IMR-90 (cell line): ENCODE results near the gene GMCL1. TPM values are rescaled to one million over a fixed set of nuclear protein-coding genes. Genes with fewer than 3 reads are reported as not detected.

Source experiments
- ATAC-seq: fragments of 200-7000 bp; cut with Tn5 transposase; 2 replicates; pipeline ENCODE4 v1.9.1; 2020; ENCODE audit warnings: low read depth, mild to moderate bottlenecking, moderate library complexity
- BruUV-seq: library from RNA; stranded (reverse); fragments of 400-500 nt; replicated peaks from 2 replicates; lab custom pipeline; 2021; lab: Mats Ljungman, UMichigan
- CTCF ChIA-PET: fragments of 300-600 bp; formaldehyde crosslinking; extraction: SDS; loops from one replicate; lab custom pipeline; 2021; ENCODE audit warnings: antibody characterized with exemption; lab: Yijun Ruan, JAX
- POLR2A ChIA-PET: fragments of 300-600 bp; sonication (Branson Sonifier 250); formaldehyde crosslinking; loops from one replicate; lab custom pipeline; 2022; ENCODE audit warnings: antibody characterized with exemption; ENCODE audit not compliant: unreplicated experiment; lab: Charles Lee
- DNase-seq: peaks from one replicate; pipeline ENCODE4 v3.0.0; 2013
- H2AFZ ChIP-seq: replicated peaks from 2 replicates; pipeline ENCODE3; 2013; ENCODE audit warnings: low read length, mild to moderate bottlenecking; ENCODE audit not compliant: poor library complexity
- H2AK5ac ChIP-seq: 2 replicates; pipeline ENCODE4 v1.6.1; 2013; ENCODE audit warnings: low read depth, low read length, inconsistent platforms
- H2AK9ac ChIP-seq: replicated peaks from 2 replicates; pipeline ENCODE3; 2013; ENCODE audit warnings: mild to moderate bottlenecking, low read depth, low read length, moderate library complexity; ENCODE audit not compliant: poor library complexity
- H2BK120ac ChIP-seq: 2 replicates; pipeline ENCODE4 v1.6.1; 2013; ENCODE audit warnings: low read depth, low read length, inconsistent platforms
- H2BK15ac ChIP-seq: 3 replicates; pipeline ENCODE4 v1.6.1; 2013; ENCODE audit warnings: low read depth, low read length, inconsistent platforms
- H2BK20ac ChIP-seq: 2 replicates; pipeline ENCODE4 v1.6.1; 2013; ENCODE audit warnings: low read depth, mild to moderate bottlenecking, inconsistent platforms, low read length, moderate library complexity
- H2BK5ac ChIP-seq: 2 replicates; pipeline ENCODE4 v1.6.1; 2013; ENCODE audit warnings: mild to moderate bottlenecking, low read depth, low read length, inconsistent platforms; ENCODE audit not compliant: poor library complexity, severe bottlenecking
- H3K14ac ChIP-seq: replicated peaks from 2 replicates; pipeline ENCODE4 v1.6.1; 2013; ENCODE audit warnings: low read depth, low read length, inconsistent platforms
- H3K18ac ChIP-seq: 2 replicates; pipeline ENCODE4 v1.6.1; 2013; ENCODE audit warnings: low read depth, low read length, control low read depth
- H3K23ac ChIP-seq: 2 replicates; pipeline ENCODE4 v1.6.1; 2013; ENCODE audit warnings: low read depth, low read length, inconsistent platforms
- H3K27ac ChIP-seq: 2 replicates; pipeline ENCODE4 v1.5.1; 2013; ENCODE audit warnings: mild to moderate bottlenecking, control low read depth, low read length; ENCODE audit not compliant: insufficient read depth
- H3K27me3 ChIP-seq: 2 replicates; pipeline ENCODE4 v1.6.1; 2013; ENCODE audit warnings: low read length; ENCODE audit not compliant: control insufficient read depth, insufficient read depth
- H3K36me3 ChIP-seq: 2 replicates; pipeline ENCODE4 v1.6.1; 2013; ENCODE audit warnings: low read length, mixed read lengths; ENCODE audit not compliant: control insufficient read depth, insufficient read depth
- H3K4ac ChIP-seq: 2 replicates; pipeline ENCODE4 v1.6.1; 2013; ENCODE audit warnings: low read depth, low read length, inconsistent platforms
- H3K4me1 ChIP-seq: 2 replicates; pipeline ENCODE4 v1.6.1; 2013; ENCODE audit warnings: low read length, mixed read lengths; ENCODE audit not compliant: control insufficient read depth, insufficient read depth
- H3K4me2 ChIP-seq: 2 replicates; pipeline ENCODE4 v1.6.1; 2013; ENCODE audit warnings: low read depth, mild to moderate bottlenecking, control low read depth, low read length, moderate library complexity
- H3K4me3 ChIP-seq: 2 replicates; pipeline ENCODE4 v1.5.1; 2013; ENCODE audit warnings: low read depth, mild to moderate bottlenecking, control low read depth, low read length, moderate library complexity; ENCODE audit not compliant: insufficient read depth
- H3K56ac ChIP-seq: 2 replicates; pipeline ENCODE4 v1.6.1; 2013; ENCODE audit warnings: low read length, inconsistent platforms; ENCODE audit not compliant: insufficient read depth; ENCODE audit errors: extremely low read depth
- H3K79me1 ChIP-seq, 2 experiments: 2 replicates each; pipeline ENCODE4 v1.6.1; 2013; ENCODE audit warnings: low read length in 2 of 2, inconsistent platforms in 1 of 2, low read depth in 1 of 2
- H3K9ac ChIP-seq: 2 replicates; pipeline ENCODE4 v1.6.1; 2013; ENCODE audit warnings: low read depth, low read length, control low read depth
- H3K9me1 ChIP-seq: 2 replicates; pipeline ENCODE4 v1.6.1; 2013; ENCODE audit warnings: low read length, inconsistent platforms; ENCODE audit not compliant: insufficient read depth
- H3K9me3 ChIP-seq: 2 replicates; pipeline ENCODE4 v1.6.1; 2013; ENCODE audit warnings: low read length; ENCODE audit not compliant: control insufficient read depth, insufficient read depth
- H4K20me1 ChIP-seq: 2 replicates; pipeline ENCODE4 v1.6.1; 2013; ENCODE audit warnings: low read length, inconsistent platforms; ENCODE audit not compliant: insufficient read depth
- H4K5ac ChIP-seq: 2 replicates; pipeline ENCODE4 v1.6.1; 2013; ENCODE audit warnings: mild to moderate bottlenecking, low read depth, low read length, control low read depth
- H4K8ac ChIP-seq, 2 experiments: 2 replicates each; pipeline ENCODE4 v1.6.1; 2013; ENCODE audit warnings: low read depth in 2 of 2, low read length in 2 of 2, control low read depth in 1 of 2, inconsistent platforms in 1 of 2
- H4K91ac ChIP-seq: 2 replicates; pipeline ENCODE4 v1.6.1; 2013; ENCODE audit warnings: low read depth, low read length, inconsistent platforms; ENCODE audit not compliant: insufficient read depth
- BHLHE40 ChIP-seq: fragments of 150-350 bp; IDR thresholded peaks from 2 replicates; pipeline ENCODE4 v1.6.1; 2016; ENCODE audit warnings: mild to moderate bottlenecking, low read depth, low read length
- CEBPB ChIP-seq: IDR thresholded peaks from 2 replicates; pipeline ENCODE4 v1.6.1; 2012; ENCODE audit warnings: low read depth, low read length, improper control_type of control experiment
- CHD1 ChIP-seq: IDR thresholded peaks from 2 replicates; pipeline ENCODE4 v1.6.1; 2012; ENCODE audit warnings: low read depth, low read length, improper control_type of control experiment
- FOS ChIP-seq: fragments of 150-350 bp; IDR thresholded peaks from 2 replicates; pipeline ENCODE4 v1.6.1; 2016; ENCODE audit warnings: low read depth, low read length
- MAFK ChIP-seq: IDR thresholded peaks from 2 replicates; pipeline ENCODE4 v1.6.1; 2012; ENCODE audit warnings: low read depth, low read length, improper control_type of control experiment
- MAZ ChIP-seq: IDR thresholded peaks from 2 replicates; pipeline ENCODE4 v1.6.1; 2012; ENCODE audit warnings: low read depth, mild to moderate bottlenecking, low read length, improper control_type of control experiment, moderate library complexity, borderline replicate concordance
- MXI1 ChIP-seq: IDR thresholded peaks from 2 replicates; pipeline ENCODE4 v1.6.1; 2012; ENCODE audit warnings: low read depth, mild to moderate bottlenecking, low read length, moderate library complexity, borderline replicate concordance
- NFE2L2 ChIP-seq: fragments of 150-350 bp; IDR thresholded peaks from 2 replicates; pipeline ENCODE4 v1.6.1; 2016; ENCODE audit warnings: low read depth, mild to moderate bottlenecking, low read length
- POLR2A ChIP-seq: IDR thresholded peaks from 2 replicates; pipeline ENCODE4 v1.6.1; 2012; ENCODE audit warnings: mild to moderate bottlenecking, low read depth, low read length
- RAD21 ChIP-seq: IDR thresholded peaks from 2 replicates; pipeline ENCODE4 v1.6.1; 2012; ENCODE audit warnings: low read length, improper control_type of control experiment
- RCOR1 ChIP-seq: IDR thresholded peaks from 2 replicates; pipeline ENCODE4 v1.6.1; 2012; ENCODE audit warnings: mild to moderate bottlenecking, low read length, improper control_type of control experiment; ENCODE audit not compliant: insufficient replicate concordance
- RFX5 ChIP-seq: IDR thresholded peaks from 2 replicates; pipeline ENCODE4 v1.8.0; 2012; ENCODE audit warnings: low read depth, mild to moderate bottlenecking, low read length, moderate library complexity
- SMC3 ChIP-seq: fragments of 150-350 bp; IDR thresholded peaks from 2 replicates; pipeline ENCODE4 v1.6.1; 2016; ENCODE audit warnings: low read depth, mild to moderate bottlenecking, antibody characterized with exemption, low read length, moderate library complexity
- USF2 ChIP-seq: fragments of 150-350 bp; IDR thresholded peaks from 2 replicates; pipeline ENCODE4 v1.6.1; 2017; ENCODE audit warnings: mild to moderate bottlenecking, antibody characterized with exemption, low read length, low read depth
- WGBS, 2 experiments: methylation state at CpG; one replicate each; pipeline versions ENCODE4 v1.1.5 to v1.1.7; 2013; ENCODE audit warnings: missing lambda C conversion rate in 2 of 2; ENCODE audit not compliant: insufficient read length in 1 of 2; ENCODE audit errors: extremely low coverage in 2 of 2; 5-methylcytosine and 5-hydroxymethylcytosine counted together
- dilution Hi-C: fragments of 300-500 bp; cut with HindIII; formaldehyde crosslinking; loops from one replicate; pipeline ENCODE4 v1.14.3; 2018; ENCODE audit warnings: low sequenced_read_pairs; ENCODE audit not compliant: unreplicated experiment
- in situ Hi-C: fragments of 300-500 bp; cut with MboI; formaldehyde crosslinking; loops from 3 replicates; pipeline ENCODE4 v1.14.3; 2019; ENCODE audit warnings: low sequenced_read_pairs, inconsistent platforms, mixed read lengths
- intact Hi-C: fragments of 100-400 bp; cut with micrococcal nuclease; formaldehyde crosslinking; loops from 2 replicates; pipeline ENCODE4 v1.10.0; 2022
- polyA plus RNA-seq, 3 experiments: library from polyadenylated mRNA; depleted of rRNA; stranded (reverse); fragments of >200 nt; gene quantifications; 2 replicates each; pipeline ENCODE4 v1.2.3, GENCODE V29; 2012; ENCODE audit warnings: low replicate concordance in 1 of 3
- total RNA-seq: library from RNA; depleted of rRNA; stranded (reverse); fragments of >200 nt; gene quantifications from 2 replicates; pipeline ENCODE4 v1.2.3, GENCODE V29; 2012
- TF ChIP-seq, protein P1 (sequence below): fragments of 150-350 bp; IDR thresholded peaks from 2 replicates; pipeline ENCODE4 v1.6.1; 2016; ENCODE audit warnings: low read depth, mild to moderate bottlenecking, low read length, moderate library complexity, borderline replicate concordance
- TF ChIP-seq, protein P2 (sequence below): conservative IDR thresholded peaks from 2 replicates; pipeline ENCODE4 v1.5.1; 2012; ENCODE audit warnings: mild to moderate bottlenecking, low read depth, low read length, improper control_type of control experiment

GMCL1 gene
- total and polyA plus RNA-seq, 2 of the 4 experiments (the other 2 are of a cell fraction): 2.8 to 3.4 TPM

- CTCF ChIA-PET: no interaction called here
Observed at GRCh38 chr2:69785358-69785757, 44.1 kb upstream of the GMCL1 start.

More at GRCh38 chr2:69785358-69785757, 44.1 kb upstream of the GMCL1 start:
- no peak overlapping the region for H4K91ac ChIP-seq
- no peak overlapping the region for H2BK20ac ChIP-seq
- no peak overlapping the region for H2AFZ ChIP-seq
- H3K9me1 ChIP-seq: peaks cover 9% of the 10 kb centered on the region
- H3K56ac ChIP-seq: no peak overlapping the region
- no peak overlapping the region for H2AK5ac ChIP-seq
- ATAC-seq (no peak), DNase-seq (no peak)
- H4K8ac ChIP-seq: no peak overlapping the region
- H3K4ac ChIP-seq: no peak overlapping the region
- no peak overlapping the region for H4K5ac ChIP-seq
- no peak overlapping the region for H3K4me2 ChIP-seq
- H2BK5ac ChIP-seq: no peak overlapping the region
- in situ Hi-C loops: no loop called here
- H3K4me1 ChIP-seq: peaks cover 12% of the 10 kb centered on the region
- POLR2A ChIA-PET: no interaction called here
- H3K27me3 ChIP-seq: no peaks in the 10 kb centered on the region
- H3K79me1 ChIP-seq: peaks cover 0 to 11% of the 10 kb centered on the region in 2 experiments; a peak in 1 of 4 replicates
- no CpG with 5 or more reads among the region's 2 CpGs for WGBS, 2 experiments
- H3K18ac ChIP-seq: no peak overlapping the region
- dilution Hi-C loops: no loop called here
- H3K9me3 ChIP-seq: no peaks in the 10 kb centered on the region
- no peaks in the 10 kb centered on the region for H4K20me1 ChIP-seq
- H2BK15ac ChIP-seq: no peak overlapping the region
- BruUV-seq: no TSS peak
- peaks cover 3% of the 10 kb centered on the region for H3K36me3 ChIP-seq
- no peak overlapping the region for H3K9ac ChIP-seq
- H3K23ac ChIP-seq: no peak overlapping the region
- TF ChIP-seq POLR2A: no peak
- no peak for TF ChIP-seq BHLHE40
- TF ChIP-seq, protein P1, sequence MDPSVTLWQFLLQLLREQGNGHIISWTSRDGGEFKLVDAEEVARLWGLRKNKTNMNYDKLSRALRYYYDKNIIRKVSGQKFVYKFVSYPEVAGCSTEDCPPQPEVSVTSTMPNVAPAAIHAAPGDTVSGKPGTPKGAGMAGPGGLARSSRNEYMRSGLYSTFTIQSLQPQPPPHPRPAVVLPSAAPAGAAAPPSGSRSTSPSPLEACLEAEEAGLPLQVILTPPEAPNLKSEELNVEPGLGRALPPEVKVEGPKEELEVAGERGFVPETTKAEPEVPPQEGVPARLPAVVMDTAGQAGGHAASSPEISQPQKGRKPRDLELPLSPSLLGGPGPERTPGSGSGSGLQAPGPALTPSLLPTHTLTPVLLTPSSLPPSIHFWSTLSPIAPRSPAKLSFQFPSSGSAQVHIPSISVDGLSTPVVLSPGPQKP: no peak
- TF ChIP-seq RFX5: no peak
- TF ChIP-seq MXI1: no peak
- no peak for TF ChIP-seq CEBPB
- no peak for TF ChIP-seq RAD21
- no peak for TF ChIP-seq MAFK
- no peak for TF ChIP-seq USF2
- no peak for TF ChIP-seq SMC3
- TF ChIP-seq RCOR1: no peak
- no peak for TF ChIP-seq FOS
- TF ChIP-seq, protein P2, sequence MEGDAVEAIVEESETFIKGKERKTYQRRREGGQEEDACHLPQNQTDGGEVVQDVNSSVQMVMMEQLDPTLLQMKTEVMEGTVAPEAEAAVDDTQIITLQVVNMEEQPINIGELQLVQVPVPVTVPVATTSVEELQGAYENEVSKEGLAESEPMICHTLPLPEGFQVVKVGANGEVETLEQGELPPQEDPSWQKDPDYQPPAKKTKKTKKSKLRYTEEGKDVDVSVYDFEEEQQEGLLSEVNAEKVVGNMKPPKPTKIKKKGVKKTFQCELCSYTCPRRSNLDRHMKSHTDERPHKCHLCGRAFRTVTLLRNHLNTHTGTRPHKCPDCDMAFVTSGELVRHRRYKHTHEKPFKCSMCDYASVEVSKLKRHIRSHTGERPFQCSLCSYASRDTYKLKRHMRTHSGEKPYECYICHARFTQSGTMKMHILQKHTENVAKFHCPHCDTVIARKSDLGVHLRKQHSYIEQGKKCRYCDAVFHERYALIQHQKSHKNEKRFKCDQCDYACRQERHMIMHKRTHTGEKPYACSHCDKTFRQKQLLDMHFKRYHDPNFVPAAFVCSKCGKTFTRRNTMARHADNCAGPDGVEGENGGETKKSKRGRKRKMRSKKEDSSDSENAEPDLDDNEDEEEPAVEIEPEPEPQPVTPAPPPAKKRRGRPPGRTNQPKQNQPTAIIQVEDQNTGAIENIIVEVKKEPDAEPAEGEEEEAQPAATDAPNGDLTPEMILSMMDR: no peak
- no peak for TF ChIP-seq MAZ
- TF ChIP-seq CHD1: no peak
- no peak for TF ChIP-seq NFE2L2
- H2AK9ac ChIP-seq: no peak overlapping the region
- no peak overlapping the region for H3K14ac ChIP-seq
- no peak overlapping the region for H3K27ac ChIP-seq
- intact Hi-C loops: no loop called here
- no peak overlapping the region for H2BK120ac ChIP-seq
- H3K4me3 ChIP-seq: no peak overlapping the region
